ENCODE data around the gene FAM83F.

The FAM83F gene

GRCh38 chr22:40039482-40040115 is 44.8 kb downstream of the FAM83F start:
- no peak for DNase-seq

GRCh38 chr22:40040927-40041326 is 46.2 kb downstream of the FAM83F start:
- DNase-seq = peak; percentile 38

GRCh38 chr22:40041366-40042137 is 46.8 kb downstream of the FAM83F start:
- no peak for DNase-seq

- DNase-seq = no peak
These were observed 47.6 kb downstream of the FAM83F start for GRCh38 chr22:40042312-40042711.

GRCh38 chr22:40043081-40043480 is 48.3 kb downstream of the FAM83F start:
- no peak for DNase-seq

- DNase-seq = peak; percentile 48
These were observed 49.0 kb downstream of the FAM83F start for GRCh38 chr22:40043793-40044101.

- DNase-seq = peak; percentile 98
These were observed 49.5 kb downstream of the FAM83F start for GRCh38 chr22:40044102-40044869.

- DNase-seq = peak; percentile 88
These were observed 50.4 kb downstream of the FAM83F start for GRCh38 chr22:40044870-40045834.

GRCh38 chr22:40046126-40046525 is 51.4 kb downstream of the FAM83F start:
- peak; percentile 60 for DNase-seq

- DNase-seq = no peak
These were observed 55.5 kb downstream of the FAM83F start for GRCh38 chr22:40050258-40050657.

- no peak for DNase-seq
These were observed 56.6 kb downstream of the FAM83F start for GRCh38 chr22:40051322-40051721.

GRCh38 chr22:40053460-40053859 is 58.7 kb downstream of the FAM83F start:
- no peak for DNase-seq

- DNase-seq = no peak
These were observed 59.7 kb downstream of the FAM83F start for GRCh38 chr22:40054486-40054885.

GRCh38 chr22:40055143-40055883 is 60.6 kb downstream of the FAM83F start:
- no peak for DNase-seq

GRCh38 chr22:40056154-40056553 is 61.4 kb downstream of the FAM83F start:
- no peak for DNase-seq

- DNase-seq = no peak
These were observed 61.8 kb downstream of the FAM83F start for GRCh38 chr22:40056559-40056958.

- DNase-seq = no peak
These were observed 62.9 kb downstream of the FAM83F start for GRCh38 chr22:40057652-40058051.

GRCh38 chr22:40058265-40058664 is 63.5 kb downstream of the FAM83F start:
- DNase-seq = peak; percentile 76

- DNase-seq = no peak
These were observed 71.2 kb downstream of the FAM83F start for GRCh38 chr22:40065981-40066380.

GRCh38 chr22:40067639-40068038 is 72.9 kb downstream of the FAM83F start:
- DNase-seq = no peak

- DNase-seq = no peak
These were observed 75.9 kb downstream of the FAM83F start for GRCh38 chr22:40070701-40071100.

GRCh38 chr22:40071720-40072119 is 77.0 kb downstream of the FAM83F start:
- DNase-seq = no peak
